Cardiac muscle cell (in vitro differentiated cells and primary cell): ENCODE measurements around the gene MRPL45. TPM values are rescaled to one million over a fixed set of nuclear protein-coding genes. Genes with fewer than 3 reads are reported as not detected.

ENCODE experiments used
- DNase-seq, 2 donors: peaks; one replicate each; pipeline versions ENCODE4 v3.0.0 to v3.0.0-alpha.2; 2010 to 2017; ENCODE audit warnings: low read depth in 1 of 2, low spot score in 1 of 2
- H3K27ac ChIP-seq: fragments of 200-600 bp; sonication (generic); 2 replicates; pipeline ENCODE4 v1.5.1; 2016
- H3K27me3 ChIP-seq: fragments of 200-600 bp; sonication (generic); 2 replicates; pipeline ENCODE4 v1.6.0; 2016; ENCODE audit warnings: control low read depth
- H3K36me3 ChIP-seq: fragments of 200-600 bp; sonication (generic); 2 replicates; pipeline ENCODE4 v1.5.1; 2016; ENCODE audit warnings: control low read depth
- H3K4me1 ChIP-seq: fragments of 200-600 bp; sonication (generic); 2 replicates; pipeline ENCODE4 v1.8.1; 2017; ENCODE audit warnings: low read depth, mild to moderate bottlenecking, mixed run types
- H3K4me3 ChIP-seq: fragments of 200-600 bp; sonication (generic); 2 replicates; pipeline ENCODE4 v1.5.1; 2016; ENCODE audit warnings: mild to moderate bottlenecking
- H3K9me3 ChIP-seq: fragments of 200-600 bp; sonication (generic); 2 replicates; pipeline ENCODE4 v1.5.1; 2017; ENCODE audit warnings: low read depth, mild to moderate bottlenecking, control low read depth
- CTCF ChIP-seq: IDR thresholded peaks from 2 replicates; pipeline ENCODE4 v1.5.1; 2012; ENCODE audit warnings: low read depth, mild to moderate bottlenecking, low read length
- polyA plus RNA-seq: library from polyadenylated mRNA; unstranded; fragments of >200 nt; fragmentation: Nextera tagmentation; extraction: Ambion mirVana; gene quantifications from 2 replicates; pipeline ENCODE4 v1.2.1, GENCODE V29; 2016
- total RNA-seq: library from RNA; depleted of rRNA; stranded (reverse); fragments of >200 nt; gene quantifications from 2 replicates; pipeline ENCODE4 v1.2.3, GENCODE V29; 2016

MRPL45 gene
- total and polyA plus RNA-seq, 2 experiments from 2014 or later = 42.0 to 43.5 TPM

GRCh38 chr17:38351412-38352222, 54.6 kb downstream of the MRPL45 start, which contains the start of gene SOCS7:
Gene SOCS7 (plus strand): TSS chr17:38351844. CDS start chr17:38352053, 209 bp downstream.
- H3K27ac ChIP-seq = peak within 1 kb of the TSS; percentile 86
- peak; percentile 96 for DNase-seq
- no peaks in the 10 kb centered on the region for H3K9me3 ChIP-seq
- H3K4me3 ChIP-seq = peak within 1 kb of the TSS; percentile 99
- TF ChIP-seq CTCF = no peak
- H3K36me3 ChIP-seq = no peaks in the 10 kb centered on the region
- H3K27me3 ChIP-seq = no peaks in the 10 kb centered on the region
- peaks cover 9% of the 10 kb centered on the region for H3K4me1 ChIP-seq

DNA sequence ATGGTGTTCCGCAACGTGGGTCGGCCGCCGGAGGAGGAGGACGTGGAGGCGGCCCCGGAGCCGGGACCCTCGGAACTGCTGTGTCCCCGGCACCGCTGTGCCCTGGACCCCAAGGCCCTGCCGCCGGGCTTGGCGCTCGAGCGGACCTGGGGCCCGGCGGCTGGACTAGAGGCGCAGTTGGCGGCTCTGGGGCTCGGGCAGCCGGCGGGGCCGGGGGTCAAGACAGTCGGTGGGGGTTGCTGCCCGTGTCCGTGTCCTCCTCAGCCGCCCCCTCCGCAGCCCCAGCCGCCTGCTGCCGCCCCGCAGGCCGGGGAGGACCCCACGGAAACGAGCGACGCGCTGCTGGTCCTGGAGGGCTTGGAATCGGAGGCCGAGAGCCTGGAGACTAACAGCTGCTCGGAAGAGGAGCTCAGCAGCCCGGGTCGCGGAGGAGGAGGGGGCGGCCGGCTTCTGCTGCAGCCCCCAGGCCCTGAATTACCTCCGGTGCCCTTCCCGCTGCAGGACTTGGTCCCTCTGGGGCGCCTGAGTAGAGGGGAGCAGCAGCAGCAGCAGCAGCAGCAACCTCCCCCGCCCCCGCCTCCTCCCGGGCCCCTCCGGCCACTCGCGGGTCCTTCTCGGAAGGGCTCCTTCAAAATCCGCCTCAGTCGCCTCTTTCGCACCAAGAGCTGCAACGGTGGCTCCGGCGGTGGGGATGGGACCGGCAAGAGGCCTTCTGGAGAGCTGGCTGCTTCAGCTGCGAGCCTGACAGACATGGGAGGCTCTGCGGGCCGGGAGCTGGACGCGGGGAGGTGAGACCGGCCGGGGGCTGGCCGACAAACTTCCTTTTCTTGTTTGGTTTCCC, 55.5 kb downstream of the MRPL45 start:
- peaks cover 14% of the 10 kb centered on the region for H3K4me1 ChIP-seq
- peak overlapping the region; percentile 99 for H3K4me3 ChIP-seq
- H3K36me3 ChIP-seq = no peaks in the 10 kb centered on the region
- peak overlapping the region; percentile 86 for H3K27ac ChIP-seq
- no peaks in the 10 kb centered on the region for H3K9me3 ChIP-seq
- no peaks in the 10 kb centered on the region for H3K27me3 ChIP-seq
- peak; percentile 31 to 53 for DNase-seq
- no peak for TF ChIP-seq CTCF

GRCh38 chr17:38353086-38353604, 56.2 kb downstream of the MRPL45 start:
- H3K9me3 ChIP-seq = no peaks in the 10 kb centered on the region
- no peaks in the 10 kb centered on the region for H3K27me3 ChIP-seq
- no peak for TF ChIP-seq CTCF
- DNase-seq = peak in 1 of 2 donors; percentile 8
- no peaks in the 10 kb centered on the region for H3K36me3 ChIP-seq
- H3K27ac ChIP-seq = no peak overlapping the region
- peaks cover 14% of the 10 kb centered on the region for H3K4me1 ChIP-seq
- H3K4me3 ChIP-seq = peak overlapping the region; percentile 99

GRCh38 chr17:38353668-38354067, 56.7 kb downstream of the MRPL45 start:
- H3K9me3 ChIP-seq = no peaks in the 10 kb centered on the region
- no peak overlapping the region for H3K27ac ChIP-seq
- peaks cover 14% of the 10 kb centered on the region for H3K4me1 ChIP-seq
- TF ChIP-seq CTCF = no peak
- H3K27me3 ChIP-seq = no peaks in the 10 kb centered on the region
- DNase-seq = no peak
- H3K4me3 ChIP-seq = no peak overlapping the region
- no peaks in the 10 kb centered on the region for H3K36me3 ChIP-seq

- DNase-seq = no peak
- TF ChIP-seq CTCF = no peak
- peaks cover 14% of the 10 kb centered on the region for H3K4me1 ChIP-seq
Observed at GRCh38 chr17:38354466-38354865, 57.5 kb downstream of the MRPL45 start.

More at GRCh38 chr17:38354466-38354865, 57.5 kb downstream of the MRPL45 start:
- Histone ChIP-seq H3K9me3 (no peaks in the 10 kb centered on the region), H3K36me3 (no peaks in the 10 kb centered on the region), H3K27me3 (no peaks in the 10 kb centered on the region), H3K27ac (no peak overlapping the region), H3K4me3 (no peak overlapping the region)
